ENCODE results near the gene ADGRE2. TPM values are rescaled to one million over a fixed set of nuclear protein-coding genes. Genes with fewer than 3 reads are reported as not detected.

Gene ADGRE2
- total and polyA plus RNA-seq, 2 of the 4 experiments (the other 2 are of a cell fraction): not detected

- no peak overlapping the region for H2BK20ac ChIP-seq (ENCODE audit: low read depth, low read length)
These were observed 9.2 kb downstream of the ADGRE2 start for GRCh38 chr19:14769201-14769600.

More at GRCh38 chr19:14769201-14769600, 9.2 kb downstream of the ADGRE2 start:
- H2AK5ac ChIP-seq (ENCODE audit: low read depth, low read length): no peak overlapping the region
- H2AK9ac ChIP-seq (replicated peaks; ENCODE audit: low read depth, low read length, poor library complexity): no peak overlapping the region
- H4K20me1 ChIP-seq (ENCODE audit: insufficient read depth, low read length): no peaks in the 10 kb centered on the region
- no peak overlapping the region for H4K8ac ChIP-seq (ENCODE audit: low read depth in 2 of 2, low read length in 2 of 2)
- in situ Hi-C loops (cut with MboI; ENCODE audit: low sequenced_read_pairs) (no loop called here), intact Hi-C loops (cut with micrococcal nuclease) (no loop called here), dilution Hi-C loops (cut with HindIII; ENCODE audit: low sequenced_read_pairs, unreplicated experiment) (no loop called here)
- no peaks in the 10 kb centered on the region for H3K4me1 ChIP-seq (ENCODE audit: control insufficient read depth, insufficient read depth, low read length)
- DNase-seq: no peak
- no peak overlapping the region for H3K4me2 ChIP-seq (ENCODE audit: low read depth, low read length)
- H3K36me3 ChIP-seq (ENCODE audit: control insufficient read depth, insufficient read depth, low read length): no peaks in the 10 kb centered on the region
- H3K27ac ChIP-seq (ENCODE audit: insufficient read depth, low read length): no peak overlapping the region
- CTCF ChIA-PET: interaction anchor here (0.5 kb wide), 1 partner anchor 9 kb away, joined by 3 read pairs; the partner anchor contains the start of gene ADGRE2
- H3K23ac ChIP-seq (ENCODE audit: low read depth, low read length): no peak overlapping the region
- H2BK120ac ChIP-seq (ENCODE audit: low read depth, low read length): no peak overlapping the region
- H3K56ac ChIP-seq (ENCODE audit: extremely low read depth, insufficient read depth, low read length): no peak overlapping the region
- peaks cover 18% of the 10 kb centered on the region for H3K9me3 ChIP-seq (ENCODE audit: control insufficient read depth, insufficient read depth, low read length)
- no peak overlapping the region for H3K4ac ChIP-seq (ENCODE audit: low read depth, low read length)
- no peaks in the 10 kb centered on the region for H3K27me3 ChIP-seq (ENCODE audit: control insufficient read depth, insufficient read depth, low read length)
- H4K91ac ChIP-seq (ENCODE audit: insufficient read depth, low read depth, low read length): no peak overlapping the region
- 66% methylated on average over 4 of the region's 5 CpGs; no CpG with 5 or more reads in 1 of the 2 experiments for WGBS, 2 experiments (ENCODE audit: extremely low coverage in 2 of 2, insufficient read length in 1 of 2)
- no peaks in the 10 kb centered on the region for H3K9me1 ChIP-seq (ENCODE audit: insufficient read depth, low read length)
- H3K79me1 ChIP-seq (ENCODE audit: low read depth in 1 of 2, low read length in 2 of 2): no peaks in the 10 kb centered on the region
- POLR2A ChIA-PET (ENCODE audit: unreplicated experiment): no interaction called here
- no peak overlapping the region for H4K5ac ChIP-seq (ENCODE audit: low read depth, low read length)
- H3K18ac ChIP-seq (ENCODE audit: low read depth, low read length): no peak overlapping the region
- no peak overlapping the region for H2BK5ac ChIP-seq (ENCODE audit: low read depth, low read length, poor library complexity, severe bottlenecking)
- no peak overlapping the region for H2AFZ ChIP-seq (replicated peaks; ENCODE audit: low read length, poor library complexity)
- H3K9ac ChIP-seq (ENCODE audit: low read depth, low read length): no peak overlapping the region
- TF ChIP-seq RFX5 (IDR thresholded peaks at IDR 0.05; ENCODE audit: low read depth, low read length) (no peak), RCOR1 (IDR thresholded peaks at IDR 0.05; ENCODE audit: insufficient replicate concordance, low read length) (no peak), CEBPB (IDR thresholded peaks at IDR 0.05; ENCODE audit: low read depth, low read length) (no peak), MAZ (IDR thresholded peaks at IDR 0.05; ENCODE audit: borderline replicate concordance, low read depth, low read length) (no peak), SMC3 (IDR thresholded peaks at IDR 0.05; ENCODE audit: low read depth, low read length) (no peak), FOS (IDR thresholded peaks at IDR 0.05; ENCODE audit: low read depth, low read length) (no peak), MAFK (IDR thresholded peaks at IDR 0.05; ENCODE audit: low read depth, low read length) (no peak), POLR2A (IDR thresholded peaks at IDR 0.05; ENCODE audit: low read depth, low read length) (no peak), USF2 (IDR thresholded peaks at IDR 0.05; ENCODE audit: low read depth, low read length) (no peak), MXI1 (IDR thresholded peaks at IDR 0.05; ENCODE audit: borderline replicate concordance, low read depth, low read length) (no peak), BHLHE40 (IDR thresholded peaks at IDR 0.05; ENCODE audit: low read depth, low read length) (no peak), RAD21 (IDR thresholded peaks at IDR 0.05; ENCODE audit: low read length) (no peak), NFE2L2 (IDR thresholded peaks at IDR 0.05; ENCODE audit: low read depth, low read length) (no peak), CHD1 (IDR thresholded peaks at IDR 0.05; ENCODE audit: low read depth, low read length) (no peak)
- TF ChIP-seq, protein P1, sequence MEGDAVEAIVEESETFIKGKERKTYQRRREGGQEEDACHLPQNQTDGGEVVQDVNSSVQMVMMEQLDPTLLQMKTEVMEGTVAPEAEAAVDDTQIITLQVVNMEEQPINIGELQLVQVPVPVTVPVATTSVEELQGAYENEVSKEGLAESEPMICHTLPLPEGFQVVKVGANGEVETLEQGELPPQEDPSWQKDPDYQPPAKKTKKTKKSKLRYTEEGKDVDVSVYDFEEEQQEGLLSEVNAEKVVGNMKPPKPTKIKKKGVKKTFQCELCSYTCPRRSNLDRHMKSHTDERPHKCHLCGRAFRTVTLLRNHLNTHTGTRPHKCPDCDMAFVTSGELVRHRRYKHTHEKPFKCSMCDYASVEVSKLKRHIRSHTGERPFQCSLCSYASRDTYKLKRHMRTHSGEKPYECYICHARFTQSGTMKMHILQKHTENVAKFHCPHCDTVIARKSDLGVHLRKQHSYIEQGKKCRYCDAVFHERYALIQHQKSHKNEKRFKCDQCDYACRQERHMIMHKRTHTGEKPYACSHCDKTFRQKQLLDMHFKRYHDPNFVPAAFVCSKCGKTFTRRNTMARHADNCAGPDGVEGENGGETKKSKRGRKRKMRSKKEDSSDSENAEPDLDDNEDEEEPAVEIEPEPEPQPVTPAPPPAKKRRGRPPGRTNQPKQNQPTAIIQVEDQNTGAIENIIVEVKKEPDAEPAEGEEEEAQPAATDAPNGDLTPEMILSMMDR (conservative IDR thresholded peaks at IDR 0.05; ENCODE audit: low read depth, low read length): no peak
- TF ChIP-seq, protein P2, sequence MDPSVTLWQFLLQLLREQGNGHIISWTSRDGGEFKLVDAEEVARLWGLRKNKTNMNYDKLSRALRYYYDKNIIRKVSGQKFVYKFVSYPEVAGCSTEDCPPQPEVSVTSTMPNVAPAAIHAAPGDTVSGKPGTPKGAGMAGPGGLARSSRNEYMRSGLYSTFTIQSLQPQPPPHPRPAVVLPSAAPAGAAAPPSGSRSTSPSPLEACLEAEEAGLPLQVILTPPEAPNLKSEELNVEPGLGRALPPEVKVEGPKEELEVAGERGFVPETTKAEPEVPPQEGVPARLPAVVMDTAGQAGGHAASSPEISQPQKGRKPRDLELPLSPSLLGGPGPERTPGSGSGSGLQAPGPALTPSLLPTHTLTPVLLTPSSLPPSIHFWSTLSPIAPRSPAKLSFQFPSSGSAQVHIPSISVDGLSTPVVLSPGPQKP (IDR thresholded peaks at IDR 0.05; ENCODE audit: borderline replicate concordance, low read depth, low read length): no peak
- H3K4me3 ChIP-seq (ENCODE audit: insufficient read depth, low read depth, low read length): no peak overlapping the region
- H2BK15ac ChIP-seq (ENCODE audit: low read depth, low read length): no peak overlapping the region
- H3K14ac ChIP-seq (replicated peaks; ENCODE audit: low read depth, low read length): no peak overlapping the region
- no peak for ATAC-seq (ENCODE audit: low read depth)
- no TSS peak for BruUV-seq (replicated peaks)
